Activated CD8-positive, alpha-beta memory T cell treated with anti-CD3 and anti-CD28 coated beads, Interleukin-2, amount 50 U/mL, for 24 hours (primary cell): ENCODE measurements around the gene HS1BP3.

Experiments used
- DNase-seq: peaks from one replicate; pipeline ENCODE4 v3.0.0-alpha.2; 2020; ENCODE audit errors: extremely low read depth

Gene HS1BP3

DNA sequence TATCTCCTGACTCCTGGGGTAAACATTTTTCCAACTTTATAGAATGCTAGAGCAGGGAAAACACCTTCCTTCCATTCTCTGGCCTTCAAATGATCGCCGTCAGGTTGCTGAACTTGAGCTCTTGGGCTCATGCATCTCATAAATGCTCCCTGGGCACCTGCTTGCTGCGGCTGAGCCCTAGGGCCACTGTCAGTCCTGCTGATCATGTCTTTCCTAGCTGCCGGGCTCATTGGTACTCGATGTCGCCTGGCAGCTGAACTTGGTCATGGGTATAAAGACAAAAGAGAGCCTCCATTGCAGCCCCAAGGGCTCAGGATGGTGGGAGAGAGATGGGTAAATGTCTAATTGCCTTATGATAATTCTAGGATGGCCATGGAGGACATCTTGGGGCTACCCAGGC is 80.6 kb downstream of the HS1BP3 start:
- DNase-seq = no peak

GRCh38 chr2:20569464-20570223 is 81.3 kb downstream of the HS1BP3 start:
- DNase-seq = no peak

DNA sequence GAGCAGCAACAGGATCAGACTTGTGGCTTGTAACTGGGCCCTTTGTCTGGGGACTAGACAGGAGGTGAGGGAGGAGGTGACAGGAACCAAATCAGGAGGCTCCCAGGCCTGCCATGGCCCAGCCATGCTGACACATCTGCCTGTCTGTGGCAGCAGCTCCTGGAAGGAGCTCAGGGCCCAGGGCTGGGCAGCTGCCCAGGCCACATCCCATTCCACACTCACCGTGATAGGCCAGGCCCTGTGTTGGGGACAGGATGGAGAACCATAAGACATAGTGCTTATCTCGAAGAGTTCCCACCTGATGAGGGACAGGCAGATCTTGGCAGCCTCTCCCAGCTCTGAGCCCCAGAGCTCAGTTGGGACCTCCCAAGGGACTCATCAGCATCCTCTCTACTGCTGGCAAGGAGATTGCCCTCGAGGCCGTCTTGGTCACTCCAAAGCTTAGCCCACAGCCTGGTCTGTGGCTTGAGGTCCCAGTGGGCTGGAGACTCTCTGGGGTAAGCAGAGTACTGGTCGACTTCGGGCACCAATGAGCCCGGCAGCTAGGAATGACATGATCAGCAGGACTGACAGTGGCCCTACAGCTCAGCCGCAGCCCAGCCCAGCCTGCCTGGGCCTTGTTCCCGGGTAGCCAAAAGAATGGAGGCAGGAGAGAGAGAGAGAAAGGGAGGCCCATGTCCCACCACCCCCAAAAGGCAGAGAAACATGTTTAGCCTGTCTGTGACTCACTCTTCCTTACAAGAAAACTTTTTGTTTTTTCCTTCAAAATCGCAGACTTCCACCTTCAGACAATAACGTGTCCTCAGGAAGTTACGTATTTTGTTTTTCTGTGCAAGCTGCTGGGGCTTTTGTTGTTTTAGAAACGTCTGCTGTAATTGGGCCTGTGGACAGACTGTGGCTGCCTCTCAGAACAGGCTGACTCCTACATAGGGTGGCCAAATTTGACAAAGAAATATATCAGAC is 82.1 kb downstream of the HS1BP3 start:
- DNase-seq = no peak

GRCh38 chr2:20567926-20568179 is 83.0 kb downstream of the HS1BP3 start:
- DNase-seq = no peak
